IMR-90 (cell line): ENCODE data around the gene KIAA0513. TPM values are rescaled to one million over a fixed set of nuclear protein-coding genes. Genes with fewer than 3 reads are reported as not detected.

Experiments used
- ATAC-seq: fragments of 200-7000 bp; cut with Tn5 transposase; 2 replicates; pipeline ENCODE4 v1.9.1; 2020; ENCODE audit warnings: low read depth, mild to moderate bottlenecking, moderate library complexity
- BruUV-seq: library from RNA; stranded (reverse); fragments of 400-500 nt; replicated peaks from 2 replicates; lab custom pipeline; 2021; lab: Mats Ljungman, UMichigan
- CTCF ChIA-PET: fragments of 300-600 bp; formaldehyde crosslinking; extraction: SDS; loops from one replicate; lab custom pipeline; 2021; ENCODE audit warnings: antibody characterized with exemption; lab: Yijun Ruan, JAX
- POLR2A ChIA-PET: fragments of 300-600 bp; sonication (Branson Sonifier 250); formaldehyde crosslinking; loops from one replicate; lab custom pipeline; 2022; ENCODE audit warnings: antibody characterized with exemption; ENCODE audit not compliant: unreplicated experiment; lab: Charles Lee
- DNase-seq: peaks from one replicate; pipeline ENCODE4 v3.0.0; 2013
- H2AFZ ChIP-seq: replicated peaks from 2 replicates; pipeline ENCODE3; 2013; ENCODE audit warnings: low read length, mild to moderate bottlenecking; ENCODE audit not compliant: poor library complexity
- H2AK5ac ChIP-seq: 2 replicates; pipeline ENCODE4 v1.6.1; 2013; ENCODE audit warnings: low read depth, low read length, inconsistent platforms
- H2AK9ac ChIP-seq: replicated peaks from 2 replicates; pipeline ENCODE3; 2013; ENCODE audit warnings: mild to moderate bottlenecking, low read depth, low read length, moderate library complexity; ENCODE audit not compliant: poor library complexity
- H2BK120ac ChIP-seq: 2 replicates; pipeline ENCODE4 v1.6.1; 2013; ENCODE audit warnings: low read depth, low read length, inconsistent platforms
- H2BK15ac ChIP-seq: 3 replicates; pipeline ENCODE4 v1.6.1; 2013; ENCODE audit warnings: low read depth, low read length, inconsistent platforms
- H2BK20ac ChIP-seq: 2 replicates; pipeline ENCODE4 v1.6.1; 2013; ENCODE audit warnings: low read depth, mild to moderate bottlenecking, inconsistent platforms, low read length, moderate library complexity
- H2BK5ac ChIP-seq: 2 replicates; pipeline ENCODE4 v1.6.1; 2013; ENCODE audit warnings: mild to moderate bottlenecking, low read depth, low read length, inconsistent platforms; ENCODE audit not compliant: poor library complexity, severe bottlenecking
- H3K14ac ChIP-seq: replicated peaks from 2 replicates; pipeline ENCODE4 v1.6.1; 2013; ENCODE audit warnings: low read depth, low read length, inconsistent platforms
- H3K18ac ChIP-seq: 2 replicates; pipeline ENCODE4 v1.6.1; 2013; ENCODE audit warnings: low read depth, low read length, control low read depth
- H3K23ac ChIP-seq: 2 replicates; pipeline ENCODE4 v1.6.1; 2013; ENCODE audit warnings: low read depth, low read length, inconsistent platforms
- H3K27ac ChIP-seq: 2 replicates; pipeline ENCODE4 v1.5.1; 2013; ENCODE audit warnings: mild to moderate bottlenecking, control low read depth, low read length; ENCODE audit not compliant: insufficient read depth
- H3K27me3 ChIP-seq: 2 replicates; pipeline ENCODE4 v1.6.1; 2013; ENCODE audit warnings: low read length; ENCODE audit not compliant: control insufficient read depth, insufficient read depth
- H3K36me3 ChIP-seq: 2 replicates; pipeline ENCODE4 v1.6.1; 2013; ENCODE audit warnings: low read length, mixed read lengths; ENCODE audit not compliant: control insufficient read depth, insufficient read depth
- H3K4ac ChIP-seq: 2 replicates; pipeline ENCODE4 v1.6.1; 2013; ENCODE audit warnings: low read depth, low read length, inconsistent platforms
- H3K4me1 ChIP-seq: 2 replicates; pipeline ENCODE4 v1.6.1; 2013; ENCODE audit warnings: low read length, mixed read lengths; ENCODE audit not compliant: control insufficient read depth, insufficient read depth
- H3K4me2 ChIP-seq: 2 replicates; pipeline ENCODE4 v1.6.1; 2013; ENCODE audit warnings: low read depth, mild to moderate bottlenecking, control low read depth, low read length, moderate library complexity
- H3K4me3 ChIP-seq: 2 replicates; pipeline ENCODE4 v1.5.1; 2013; ENCODE audit warnings: low read depth, mild to moderate bottlenecking, control low read depth, low read length, moderate library complexity; ENCODE audit not compliant: insufficient read depth
- H3K56ac ChIP-seq: 2 replicates; pipeline ENCODE4 v1.6.1; 2013; ENCODE audit warnings: low read length, inconsistent platforms; ENCODE audit not compliant: insufficient read depth; ENCODE audit errors: extremely low read depth
- H3K79me1 ChIP-seq, 2 experiments: 2 replicates each; pipeline ENCODE4 v1.6.1; 2013; ENCODE audit warnings: low read length in 2 of 2, inconsistent platforms in 1 of 2, low read depth in 1 of 2
- H3K9ac ChIP-seq: 2 replicates; pipeline ENCODE4 v1.6.1; 2013; ENCODE audit warnings: low read depth, low read length, control low read depth
- H3K9me1 ChIP-seq: 2 replicates; pipeline ENCODE4 v1.6.1; 2013; ENCODE audit warnings: low read length, inconsistent platforms; ENCODE audit not compliant: insufficient read depth
- H3K9me3 ChIP-seq: 2 replicates; pipeline ENCODE4 v1.6.1; 2013; ENCODE audit warnings: low read length; ENCODE audit not compliant: control insufficient read depth, insufficient read depth
- H4K20me1 ChIP-seq: 2 replicates; pipeline ENCODE4 v1.6.1; 2013; ENCODE audit warnings: low read length, inconsistent platforms; ENCODE audit not compliant: insufficient read depth
- H4K5ac ChIP-seq: 2 replicates; pipeline ENCODE4 v1.6.1; 2013; ENCODE audit warnings: mild to moderate bottlenecking, low read depth, low read length, control low read depth
- H4K8ac ChIP-seq, 2 experiments: 2 replicates each; pipeline ENCODE4 v1.6.1; 2013; ENCODE audit warnings: low read depth in 2 of 2, low read length in 2 of 2, control low read depth in 1 of 2, inconsistent platforms in 1 of 2
- H4K91ac ChIP-seq: 2 replicates; pipeline ENCODE4 v1.6.1; 2013; ENCODE audit warnings: low read depth, low read length, inconsistent platforms; ENCODE audit not compliant: insufficient read depth
- BHLHE40 ChIP-seq: fragments of 150-350 bp; IDR thresholded peaks from 2 replicates; pipeline ENCODE4 v1.6.1; 2016; ENCODE audit warnings: mild to moderate bottlenecking, low read depth, low read length
- CEBPB ChIP-seq: IDR thresholded peaks from 2 replicates; pipeline ENCODE4 v1.6.1; 2012; ENCODE audit warnings: low read depth, low read length, improper control_type of control experiment
- CHD1 ChIP-seq: IDR thresholded peaks from 2 replicates; pipeline ENCODE4 v1.6.1; 2012; ENCODE audit warnings: low read depth, low read length, improper control_type of control experiment
- CTCF ChIP-seq: conservative IDR thresholded peaks from 2 replicates; pipeline ENCODE4 v1.5.1; 2012; ENCODE audit warnings: mild to moderate bottlenecking, low read depth, low read length, improper control_type of control experiment
- ELK1 ChIP-seq: fragments of 150-350 bp; IDR thresholded peaks from 2 replicates; pipeline ENCODE4 v1.6.1; 2016; ENCODE audit warnings: low read depth, mild to moderate bottlenecking, low read length, moderate library complexity, borderline replicate concordance
- MAFK ChIP-seq: IDR thresholded peaks from 2 replicates; pipeline ENCODE4 v1.6.1; 2012; ENCODE audit warnings: low read depth, low read length, improper control_type of control experiment
- MAZ ChIP-seq: IDR thresholded peaks from 2 replicates; pipeline ENCODE4 v1.6.1; 2012; ENCODE audit warnings: low read depth, mild to moderate bottlenecking, low read length, improper control_type of control experiment, moderate library complexity, borderline replicate concordance
- MXI1 ChIP-seq: IDR thresholded peaks from 2 replicates; pipeline ENCODE4 v1.6.1; 2012; ENCODE audit warnings: low read depth, mild to moderate bottlenecking, low read length, moderate library complexity, borderline replicate concordance
- NFE2L2 ChIP-seq: fragments of 150-350 bp; IDR thresholded peaks from 2 replicates; pipeline ENCODE4 v1.6.1; 2016; ENCODE audit warnings: low read depth, mild to moderate bottlenecking, low read length
- POLR2A ChIP-seq: IDR thresholded peaks from 2 replicates; pipeline ENCODE4 v1.6.1; 2012; ENCODE audit warnings: mild to moderate bottlenecking, low read depth, low read length
- RCOR1 ChIP-seq: IDR thresholded peaks from 2 replicates; pipeline ENCODE4 v1.6.1; 2012; ENCODE audit warnings: mild to moderate bottlenecking, low read length, improper control_type of control experiment; ENCODE audit not compliant: insufficient replicate concordance
- RFX5 ChIP-seq: IDR thresholded peaks from 2 replicates; pipeline ENCODE4 v1.8.0; 2012; ENCODE audit warnings: low read depth, mild to moderate bottlenecking, low read length, moderate library complexity
- SMC3 ChIP-seq: fragments of 150-350 bp; IDR thresholded peaks from 2 replicates; pipeline ENCODE4 v1.6.1; 2016; ENCODE audit warnings: low read depth, mild to moderate bottlenecking, antibody characterized with exemption, low read length, moderate library complexity
- WGBS, 2 experiments: methylation state at CpG; one replicate each; pipeline versions ENCODE4 v1.1.5 to v1.1.7; 2013; ENCODE audit warnings: missing lambda C conversion rate in 2 of 2; ENCODE audit not compliant: insufficient read length in 1 of 2; ENCODE audit errors: extremely low coverage in 2 of 2; 5-methylcytosine and 5-hydroxymethylcytosine counted together
- dilution Hi-C: fragments of 300-500 bp; cut with HindIII; formaldehyde crosslinking; loops from one replicate; pipeline ENCODE4 v1.14.3; 2018; ENCODE audit warnings: low sequenced_read_pairs; ENCODE audit not compliant: unreplicated experiment
- in situ Hi-C: fragments of 300-500 bp; cut with MboI; formaldehyde crosslinking; loops from 3 replicates; pipeline ENCODE4 v1.14.3; 2019; ENCODE audit warnings: low sequenced_read_pairs, inconsistent platforms, mixed read lengths
- intact Hi-C: fragments of 100-400 bp; cut with micrococcal nuclease; formaldehyde crosslinking; loops from 2 replicates; pipeline ENCODE4 v1.10.0; 2022
- polyA plus RNA-seq, 3 experiments: library from polyadenylated mRNA; depleted of rRNA; stranded (reverse); fragments of >200 nt; gene quantifications; 2 replicates each; pipeline ENCODE4 v1.2.3, GENCODE V29; 2012; ENCODE audit warnings: low replicate concordance in 1 of 3
- total RNA-seq: library from RNA; depleted of rRNA; stranded (reverse); fragments of >200 nt; gene quantifications from 2 replicates; pipeline ENCODE4 v1.2.3, GENCODE V29; 2012

The KIAA0513 gene
- total and polyA plus RNA-seq, 2 of the 4 experiments (the other 2 are of a cell fraction), result 9.5 TPM

DNA sequence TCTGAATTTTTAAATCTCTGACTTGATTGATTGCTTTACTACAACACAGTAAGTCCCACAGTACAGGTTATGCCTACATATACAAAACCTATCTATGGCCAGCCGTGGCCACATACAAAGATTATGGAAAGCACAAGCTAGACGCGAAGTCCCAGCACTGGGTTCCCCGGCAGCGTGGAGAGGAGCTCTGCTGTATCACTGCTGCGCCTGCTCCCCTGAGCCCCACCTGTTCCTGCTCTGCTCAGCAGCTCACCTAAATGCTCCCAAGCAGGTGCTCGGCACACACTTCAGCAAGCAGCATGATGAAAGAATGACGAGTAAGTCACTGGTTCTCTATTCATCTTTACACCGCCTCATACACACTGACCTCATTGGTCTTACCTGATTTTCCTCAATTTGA lies 36.8 kb upstream of the KIAA0513 start:
- Histone ChIP-seq H3K23ac (no peak overlapping the region), H2BK20ac (no peak overlapping the region), H2BK120ac (no peak overlapping the region), H2BK5ac (no peak overlapping the region), H2AK9ac (no peak overlapping the region), H4K20me1 (no peaks in the 10 kb centered on the region; the same call in 1 of the 2 replicates), H2AFZ (no peak overlapping the region), H2BK15ac (no peak overlapping the region), H3K4me2 (no peak overlapping the region), H3K14ac (no peak overlapping the region), H3K27ac (no peak overlapping the region), H3K27me3 (no peaks in the 10 kb centered on the region), H3K9ac (no peak overlapping the region), H3K4me3 (no peak overlapping the region), H2AK5ac (no peak overlapping the region), H4K91ac (no peak overlapping the region), H3K4me1 (peaks cover 42% of the 10 kb centered on the region), H4K8ac (0 out of 4 replicates have a peak overlapping the region, but pooled peaks of 1 of the 2 experiments have one; percentile 49), H3K9me1 (peaks cover 30% of the 10 kb centered on the region), H3K56ac (no peak overlapping the region), H3K36me3 (peaks cover 61% of the 10 kb centered on the region), H3K18ac (no peak overlapping the region), H3K79me1 (peaks cover 47 to 84% of the 10 kb centered on the region in 2 experiments), H4K5ac (no peak overlapping the region; the same call in 1 of the 2 replicates), H3K9me3 (no peaks in the 10 kb centered on the region), H3K4ac (0 out of 2 replicates have a peak overlapping the region, but pooled peaks have one; percentile 17)
- dilution Hi-C loops, result no loop called here
- ATAC-seq (no peak), DNase-seq (no peak)
- TF ChIP-seq RCOR1 (no peak), MXI1 (no peak), CTCF (no peak), CEBPB (no peak), BHLHE40 (no peak), RFX5 (no peak), POLR2A (no peak), ELK1 (no peak), NFE2L2 (no peak), MAZ (no peak), CHD1 (no peak), SMC3 (no peak), MAFK (no peak)
- CTCF ChIA-PET, result no interaction called here
- intact Hi-C loops, result no loop called here
- no TSS peak for BruUV-seq
- in situ Hi-C loops, result no loop called here
- POLR2A ChIA-PET, result no interaction called here
- WGBS, 2 experiments, result 97% methylated on average over 6 of the region's 9 CpGs; no CpG with 5 or more reads in 1 of the 2 experiments
